PC-3 (cell line): ENCODE measurements around the gene DOC2A.

Experiments
- EZH2 ChIP-seq: fragments of 300-600 bp; sonication (generic); IDR thresholded peaks from one replicate; pipeline ENCODE4 v1.6.1; 2017; ENCODE audit warnings: antibody characterized with exemption, mild to moderate bottlenecking, low read length; ENCODE audit not compliant: unreplicated experiment
- EZH2phosphoT487 ChIP-seq: fragments of 300-600 bp; sonication (generic); IDR thresholded peaks from 2 replicates; pipeline ENCODE4 v1.6.1; 2018; ENCODE audit warnings: mild to moderate bottlenecking, antibody characterized with exemption, low read length, borderline replicate concordance
- TF ChIP-seq, protein P1 (sequence below): fragments of 300-600 bp; sonication (generic); conservative IDR thresholded peaks from 2 replicates; pipeline ENCODE4 v1.5.1; 2017; ENCODE audit warnings: antibody characterized with exemption, low read depth, mild to moderate bottlenecking, low read length

DNA sequence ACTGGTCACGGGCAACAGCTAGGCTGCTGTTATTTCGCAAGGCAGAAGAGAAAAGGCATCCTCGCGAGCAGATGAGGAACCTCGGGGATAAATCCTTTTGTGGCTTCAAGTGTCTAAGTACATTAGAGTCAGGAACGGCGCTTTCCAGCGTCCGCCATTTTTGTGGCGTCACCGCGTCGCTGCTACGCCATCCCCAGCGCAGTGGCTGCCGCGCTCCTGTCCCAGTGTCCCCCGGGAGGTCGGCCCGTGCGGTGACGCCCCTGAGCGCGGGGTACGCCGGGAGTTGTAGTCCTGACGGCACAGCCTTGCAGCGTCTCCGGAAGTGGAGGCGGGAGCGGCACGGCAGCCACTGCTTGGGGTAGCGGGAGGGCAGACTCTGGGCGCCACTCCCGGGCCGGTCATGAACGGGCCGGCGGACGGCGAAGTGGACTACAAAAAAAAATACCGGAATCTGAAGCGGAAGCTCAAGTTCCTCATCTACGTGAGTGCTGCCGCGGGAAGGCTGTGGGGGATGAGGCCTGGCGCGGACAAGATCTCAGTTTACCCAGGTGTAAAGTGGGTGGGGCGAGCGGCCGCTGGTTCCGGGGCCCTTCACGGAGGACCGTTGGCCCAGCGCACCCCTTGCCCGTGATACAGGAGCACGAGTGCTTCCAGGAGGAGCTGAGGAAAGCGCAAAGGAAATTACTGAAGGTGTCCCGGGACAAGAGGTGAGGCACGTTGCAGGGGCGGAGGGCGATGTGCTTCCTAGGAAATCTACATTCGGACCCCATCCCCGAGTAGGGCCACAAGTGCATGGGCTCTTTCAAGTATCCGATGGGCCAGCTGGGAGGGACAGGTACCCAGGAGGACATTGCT, 14.7 kb downstream of the DOC2A start, which contains the start of gene INO80E:
- TF ChIP-seq EZH2 = no peak
- TF ChIP-seq, protein P1, sequence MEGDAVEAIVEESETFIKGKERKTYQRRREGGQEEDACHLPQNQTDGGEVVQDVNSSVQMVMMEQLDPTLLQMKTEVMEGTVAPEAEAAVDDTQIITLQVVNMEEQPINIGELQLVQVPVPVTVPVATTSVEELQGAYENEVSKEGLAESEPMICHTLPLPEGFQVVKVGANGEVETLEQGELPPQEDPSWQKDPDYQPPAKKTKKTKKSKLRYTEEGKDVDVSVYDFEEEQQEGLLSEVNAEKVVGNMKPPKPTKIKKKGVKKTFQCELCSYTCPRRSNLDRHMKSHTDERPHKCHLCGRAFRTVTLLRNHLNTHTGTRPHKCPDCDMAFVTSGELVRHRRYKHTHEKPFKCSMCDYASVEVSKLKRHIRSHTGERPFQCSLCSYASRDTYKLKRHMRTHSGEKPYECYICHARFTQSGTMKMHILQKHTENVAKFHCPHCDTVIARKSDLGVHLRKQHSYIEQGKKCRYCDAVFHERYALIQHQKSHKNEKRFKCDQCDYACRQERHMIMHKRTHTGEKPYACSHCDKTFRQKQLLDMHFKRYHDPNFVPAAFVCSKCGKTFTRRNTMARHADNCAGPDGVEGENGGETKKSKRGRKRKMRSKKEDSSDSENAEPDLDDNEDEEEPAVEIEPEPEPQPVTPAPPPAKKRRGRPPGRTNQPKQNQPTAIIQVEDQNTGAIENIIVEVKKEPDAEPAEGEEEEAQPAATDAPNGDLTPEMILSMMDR = no peak
- TF ChIP-seq EZH2phosphoT487 = no peak
